Endothelial cell of umbilical vein (primary cell): Measurements from ENCODE around the gene C16orf90. TPM values are rescaled to one million over a fixed set of nuclear protein-coding genes. Genes with fewer than 3 reads are reported as not detected.

ENCODE experiments used
- BruUV-seq: library from RNA; stranded (reverse); fragments of 400-500 nt; replicated peaks from 2 replicates; lab custom pipeline; 2021; lab: Mats Ljungman, UMichigan
- CTCF ChIA-PET: fragments of 300-600, 350-600 bp; sonication (Branson Sonifier 250); formaldehyde crosslinking; loops from one replicate; lab custom pipeline; 2021; ENCODE audit warnings: antibody characterized with exemption, inconsistent platforms; lab: Charles Lee
- POLR2A ChIA-PET: fragments of 300-600, 350-600 bp; sonication (Branson Sonifier 250); formaldehyde crosslinking; loops from one replicate; lab custom pipeline; 2021; ENCODE audit warnings: antibody characterized with exemption, inconsistent platforms; lab: Charles Lee
- DNase-seq: peaks from one replicate; pipeline ENCODE4 v3.0.0-alpha.2; 2011; ENCODE audit warnings: low read depth, low spot score
- FAIRE-seq: peaks from 2 replicates; lab custom pipeline; 2011; peaks lifted over from hg19 to GRCh38; lab: Jason Lieb, UNC
- H2AFZ ChIP-seq: 2 replicates; pipeline ENCODE4 v1.6.0; 2012; ENCODE audit warnings: low read depth, low read length, control low read depth, inconsistent platforms
- H3K27ac ChIP-seq: 2 replicates; pipeline ENCODE4 v1.5.1; 2011; ENCODE audit warnings: low read depth, mild to moderate bottlenecking, control low read depth, low read length, moderate library complexity; ENCODE audit not compliant: insufficient read depth
- H3K27me3 ChIP-seq, 2 experiments: 2 replicates each; pipeline versions ENCODE4 v1.6.0 to v1.6.1; 2011; ENCODE audit warnings: low read length in 2 of 2, mixed read lengths in 1 of 2; ENCODE audit not compliant: control insufficient read depth in 2 of 2, insufficient read depth in 2 of 2
- H3K36me3 ChIP-seq, 2 experiments: 2 replicates in 1 of 2; 3 replicates in 1 of 2; pipeline ENCODE4 v1.5.1; 2011; ENCODE audit warnings: low read length in 2 of 2, mild to moderate bottlenecking in 1 of 2, moderate library complexity in 1 of 2; ENCODE audit not compliant: control insufficient read depth in 2 of 2, insufficient read depth in 2 of 2; ENCODE audit errors: extremely low read depth in 1 of 2
- H3K4me1 ChIP-seq: 3 replicates; pipeline ENCODE4 v1.5.1; 2011; ENCODE audit warnings: mild to moderate bottlenecking, low read length; ENCODE audit not compliant: control insufficient read depth, insufficient read depth; ENCODE audit errors: extremely low read depth
- H3K4me2 ChIP-seq: 2 replicates; pipeline ENCODE4 v1.6.1; 2011; ENCODE audit warnings: low read length, control low read depth, mixed read lengths; ENCODE audit not compliant: insufficient read depth
- H3K4me3 ChIP-seq, 3 experiments: fragments of 200-600 bp in 1 of 3; sonication (generic), shearing (Covaris generic) in 1 of 3; replicated peaks in 1 of 3; 2 replicates each; pipeline ENCODE4 v1.5.1; 2011 to 2016; ENCODE audit warnings: control low read depth in 3 of 3, low read length in 3 of 3, mild to moderate bottlenecking in 2 of 3, inconsistent platforms in 1 of 3, low read depth in 1 of 3, moderate library complexity in 1 of 3; ENCODE audit not compliant: insufficient read depth in 1 of 3
- H3K79me2 ChIP-seq: 2 replicates; pipeline ENCODE4 v1.6.0; 2012; ENCODE audit warnings: low read length, inconsistent platforms; ENCODE audit not compliant: control insufficient read depth, insufficient read depth
- H3K9ac ChIP-seq: replicated peaks from 2 replicates; pipeline ENCODE3; 2011; ENCODE audit warnings: low read length, control low read depth; ENCODE audit not compliant: insufficient read depth; ENCODE audit errors: extremely low read depth
- H3K9me1 ChIP-seq: replicated peaks from 3 replicates; pipeline ENCODE4 v1.6.0; 2011; ENCODE audit warnings: mild to moderate bottlenecking, low read length; ENCODE audit not compliant: control insufficient read depth, insufficient read depth; ENCODE audit errors: extremely low read depth
- H3K9me3 ChIP-seq: replicated peaks from 2 replicates; pipeline ENCODE4 v1.5.1; 2012; ENCODE audit warnings: low read length, inconsistent platforms; ENCODE audit not compliant: control insufficient read depth, insufficient read depth
- H4K20me1 ChIP-seq: replicated peaks from 2 replicates; pipeline ENCODE3; 2011; ENCODE audit warnings: mild to moderate bottlenecking, low read length; ENCODE audit not compliant: control insufficient read depth, insufficient read depth; ENCODE audit errors: extremely low read depth
- CTCF ChIP-seq, 2 donors: IDR thresholded peaks; 1 replicate in 1 of 2; 2 replicates in 1 of 2; pipeline ENCODE4 v1.5.1; 2011; ENCODE audit warnings: low read length in 2 of 2, mild to moderate bottlenecking in 2 of 2, moderate library complexity in 2 of 2, control low read depth in 1 of 2, inconsistent platforms in 1 of 2, low read depth in 1 of 2; ENCODE audit not compliant: insufficient read depth in 1 of 2; ENCODE audit errors: extremely low read depth in 1 of 2
- EZH2 ChIP-seq: IDR thresholded peaks from 2 replicates; pipeline ENCODE4 v1.6.1; 2012; ENCODE audit warnings: borderline replicate concordance, low read depth, mild to moderate bottlenecking, moderate library complexity, low read length, inconsistent platforms; ENCODE audit not compliant: severe bottlenecking
- FOS ChIP-seq: IDR thresholded peaks from 2 replicates; pipeline ENCODE4 v1.6.1; 2011; ENCODE audit warnings: mild to moderate bottlenecking, low read length, moderate library complexity, borderline replicate concordance; ENCODE audit not compliant: insufficient read depth
- GATA2 ChIP-seq: IDR thresholded peaks from 2 replicates; pipeline ENCODE4 v1.7.0; 2011; ENCODE audit warnings: low read depth, mild to moderate bottlenecking, moderate library complexity, mixed read lengths, low read length; ENCODE audit not compliant: insufficient read length, insufficient read depth
- JUN ChIP-seq: IDR thresholded peaks from 2 replicates; pipeline ENCODE4 v1.6.1; 2011; ENCODE audit warnings: borderline replicate concordance, low read depth; ENCODE audit not compliant: insufficient read length, insufficient read depth
- MAX ChIP-seq: IDR thresholded peaks from 2 replicates; pipeline ENCODE4 v1.6.1; 2011; ENCODE audit not compliant: insufficient read depth, insufficient read length
- MYC ChIP-seq: IDR thresholded peaks from one replicate; pipeline ENCODE4 v1.6.1; 2011; ENCODE audit warnings: mild to moderate bottlenecking, low read depth, low read length
- POLR2A ChIP-seq: IDR thresholded peaks from 2 replicates; pipeline ENCODE4 v1.6.1; 2012; ENCODE audit warnings: low read depth, mild to moderate bottlenecking, control low read depth, low read length
- POLR2AphosphoS5 ChIP-seq: IDR thresholded peaks from 2 replicates; pipeline ENCODE4 v1.6.1; 2012; ENCODE audit warnings: low read depth, mild to moderate bottlenecking, control low read depth, low read length, moderate library complexity; ENCODE audit not compliant: insufficient read depth
- dilution Hi-C: fragments of 300-500 bp; cut with MboI; formaldehyde crosslinking; loops from one replicate; pipeline ENCODE4 v1.15.0; 2019; ENCODE audit warnings: low sequenced_read_pairs; ENCODE audit not compliant: extremely low pct_ligation_motif_present
- intact Hi-C: fragments of 100-400 bp; cut with micrococcal nuclease; formaldehyde crosslinking; loops from one replicate; pipeline ENCODE4 v1.10.0; 2022
- polyA plus RNA-seq, 4 experiments: library from polyadenylated mRNA; depleted of rRNA in 3 of 4; stranded (reverse) in 3 of 4; unstranded in 1 of 4; fragments of >200 nt; gene quantifications; 2 replicates each; pipeline versions ENCODE4 v1.2.1 to v1.2.3, GENCODE V29; 2011 to 2012; ENCODE audit warnings: missing spikeins in 1 of 4
- total RNA-seq: library from RNA; stranded (reverse); gene quantifications from 2 replicates; pipeline ENCODE4 v1.2.3, GENCODE V29; 2021

The C16orf90 gene
- total and polyA plus RNA-seq, 2 donors (not counting 3 experiments of a cell fraction or from before 2014, with no cell fraction given) = not detected

GRCh38 chr16:3454631-3455147 lies 40.6 kb downstream of the C16orf90 start:
- peaks cover 2% of the 10 kb centered on the region for H4K20me1 ChIP-seq
- CTCF ChIA-PET = interaction anchor here (0.8 kb wide), 1 partner anchor 54 kb away, joined by 4 read pairs; the partner anchor contains the start of genes ZNF174 and ZSCAN32
- H2AFZ ChIP-seq = no peak overlapping the region
- no peak overlapping the region for H3K4me3 ChIP-seq
- no peak for TF ChIP-seq GATA2
- TF ChIP-seq CTCF (IDR thresholded peaks at IDR 0.05; ENCODE audit: extremely low read depth in 1 of 2, insufficient read depth in 1 of 2, low read depth in 1 of 2, low read length in 2 of 2) = no peak
- TF ChIP-seq EZH2 = no peak
- TF ChIP-seq MYC = no peak
- TF ChIP-seq JUN = no peak
- no peak for TF ChIP-seq POLR2A
- POLR2A ChIA-PET = no interaction called here
- BruUV-seq = no TSS peak
- H3K4me1 ChIP-seq = peaks cover 36% of the 10 kb centered on the region
- H3K4me2 ChIP-seq = no peak overlapping the region
- no peak overlapping the region for H3K27ac ChIP-seq
- DNase-seq = no peak
- H3K9me3 ChIP-seq = no peaks in the 10 kb centered on the region
- H3K36me3 ChIP-seq = no peaks in the 10 kb centered on the region
- no peak for FAIRE-seq
- no peaks in the 10 kb centered on the region for H3K9me1 ChIP-seq
- H3K79me2 ChIP-seq = peaks cover 16% of the 10 kb centered on the region
- H3K27me3 ChIP-seq = no peaks in the 10 kb centered on the region
- intact Hi-C loops (loop anchor here (5.0 kb wide), 1 partner anchor 272 kb away; no protein-coding TSS in a partner anchor), dilution Hi-C loops (no loop called here)
- H3K9ac ChIP-seq = no peak overlapping the region

GRCh38 chr16:3454093-3454492 lies 41.2 kb downstream of the C16orf90 start:
- H3K4me3 ChIP-seq = no peak overlapping the region
- intact Hi-C loops = no loop called here
- no peak overlapping the region for H3K9ac ChIP-seq
- CTCF ChIA-PET = no interaction called here
- BruUV-seq = no TSS peak
- FAIRE-seq = no peak
- no peaks in the 10 kb centered on the region for H3K36me3 ChIP-seq
- POLR2A ChIA-PET = no interaction called here
- no peaks in the 10 kb centered on the region for H3K9me3 ChIP-seq
- no peak for DNase-seq
- H3K27ac ChIP-seq = no peak overlapping the region
- H3K4me2 ChIP-seq = no peak overlapping the region
- no peak for TF ChIP-seq MYC
- no peak for TF ChIP-seq GATA2
- no peak for TF ChIP-seq POLR2A
- no peak for TF ChIP-seq JUN
- TF ChIP-seq POLR2AphosphoS5 = no peak
- TF ChIP-seq FOS = no peak
- no peak for TF ChIP-seq EZH2
- TF ChIP-seq MAX = no peak
- no peak for TF ChIP-seq CTCF (IDR thresholded peaks at IDR 0.05; ENCODE audit: extremely low read depth in 1 of 2, insufficient read depth in 1 of 2, low read depth in 1 of 2, low read length in 2 of 2)
- no peaks in the 10 kb centered on the region for H3K9me1 ChIP-seq
- dilution Hi-C loops = no loop called here
- H4K20me1 ChIP-seq = no peaks in the 10 kb centered on the region
- peaks cover 10% of the 10 kb centered on the region for H3K79me2 ChIP-seq
- peaks cover 30% of the 10 kb centered on the region for H3K4me1 ChIP-seq
- no peak overlapping the region for H2AFZ ChIP-seq
- no peaks in the 10 kb centered on the region for H3K27me3 ChIP-seq
